B cell (primary cell): ENCODE results near the gene CTNNA2. TPM values are rescaled to one million over a fixed set of nuclear protein-coding genes. Genes with fewer than 3 reads are reported as not detected.

Experiments used
- ATAC-seq: fragments of 200-7000 bp; cut with Tn5 transposase; one replicate; pipeline ENCODE4 v1.10.0; 2021; ENCODE audit warnings: low read depth, mild to moderate bottlenecking, moderate number of reproducible peaks, moderate library complexity
- CTCF ChIA-PET: fragments of 350-600 bp; sonication (Branson Sonifier 250); formaldehyde crosslinking; loops from one replicate; lab custom pipeline; 2021; ENCODE audit warnings: antibody characterized with exemption, inconsistent platforms; lab: Charles Lee
- POLR2A ChIA-PET: fragments of 350-600 bp; sonication (Branson Sonifier 250); formaldehyde crosslinking; loops from one replicate; lab custom pipeline; 2021; ENCODE audit warnings: antibody characterized with exemption; lab: Charles Lee
- DNase-seq: peaks from one replicate; pipeline ENCODE4 v3.0.0; 2013
- H2AFZ ChIP-seq: 2 replicates; pipeline ENCODE4 v1.6.1; 2012; ENCODE audit warnings: mild to moderate bottlenecking, low read depth, low read length; ENCODE audit not compliant: insufficient read depth, poor library complexity, severe bottlenecking
- H3K27ac ChIP-seq, 2 donors: 1 replicate in 1 of 2; 2 replicates in 1 of 2; pipeline ENCODE4 v1.5.1; 2012 to 2013; ENCODE audit warnings: low read length in 2 of 2, mild to moderate bottlenecking in 2 of 2, moderate library complexity in 1 of 2
- H3K27me3 ChIP-seq, 4 experiments: fragments of 200-600 bp in 1 of 4; sonication (generic) in 1 of 4; replicated peaks in 1 of 4; 1 replicate in 2 of 4; 2 replicates in 2 of 4; pipeline versions ENCODE4 v1.6.1 to v1.7.0; 2013 to 2016; ENCODE audit warnings: low read length in 3 of 4, mild to moderate bottlenecking in 2 of 4, mixed read lengths in 1 of 4, moderate library complexity in 1 of 4; ENCODE audit not compliant: insufficient read depth in 4 of 4, control insufficient read depth in 3 of 4; ENCODE audit errors: control extremely low read depth in 1 of 4
- H3K36me3 ChIP-seq, 2 experiments: replicated peaks in 1 of 2; 1 replicate in 1 of 2; 2 replicates in 1 of 2; pipeline versions ENCODE4 v1.6.1 to v1.7.1; 2013; ENCODE audit warnings: low read length in 1 of 2; ENCODE audit not compliant: insufficient read depth in 2 of 2, control insufficient read depth in 1 of 2; ENCODE audit errors: control extremely low read depth in 1 of 2, extremely low read depth in 1 of 2
- H3K4me1 ChIP-seq, 2 donors: fragments of 200-600 bp in 1 of 2; sonication (generic) in 1 of 2; 1 replicate in 1 of 2; 2 replicates in 1 of 2; pipeline versions ENCODE4 v1.5.1 to v1.6.1; 2013 to 2017; ENCODE audit warnings: low read length in 2 of 2; ENCODE audit not compliant: control insufficient read depth in 2 of 2, insufficient read depth in 2 of 2
- H3K4me2 ChIP-seq: replicated peaks from 2 replicates; pipeline ENCODE3; 2012; ENCODE audit warnings: mild to moderate bottlenecking, low read depth, low read length; ENCODE audit not compliant: poor library complexity, severe bottlenecking
- H3K4me3 ChIP-seq, 5 experiments: fragments of 200-600 bp in 1 of 5; sonication (generic) in 1 of 5; 1 replicate in 3 of 5; 2 replicates in 2 of 5; pipeline versions ENCODE4 v1.5.1 to v1.7.0; 2011 to 2016; ENCODE audit warnings: low read length in 4 of 5, mild to moderate bottlenecking in 4 of 5, low read depth in 2 of 5, control low read depth in 1 of 5, moderate library complexity in 1 of 5; ENCODE audit not compliant: insufficient read depth in 1 of 5; ENCODE audit errors: control extremely low read depth in 1 of 5, extremely low read depth in 1 of 5
- H3K79me2 ChIP-seq: fragments of 200-600 bp; sonication (generic); one replicate; pipeline ENCODE4 v1.6.0; 2016; ENCODE audit warnings: low read length; ENCODE audit not compliant: control insufficient read depth, insufficient read depth
- H3K9ac ChIP-seq: fragments of 200-600 bp; sonication (generic); 2 replicates; pipeline ENCODE4 v1.6.1; 2017; ENCODE audit warnings: mild to moderate bottlenecking, low read length, moderate library complexity
- H3K9me3 ChIP-seq, 3 donors: one replicate each; pipeline versions ENCODE4 v1.6.1 to v1.7.1; 2013; ENCODE audit warnings: low read length in 2 of 3; ENCODE audit not compliant: control insufficient read depth in 2 of 3, insufficient read depth in 1 of 3; ENCODE audit errors: control extremely low read depth in 1 of 3
- H4K20me1 ChIP-seq: 2 replicates; pipeline ENCODE4 v1.6.0; 2012; ENCODE audit warnings: mild to moderate bottlenecking, low read length; ENCODE audit not compliant: insufficient read depth, control insufficient read depth, poor library complexity, severe bottlenecking
- H3K27ac Mint-ChIP-seq: one replicate; pipeline ENCODE4 v1.8.0; 2021; ENCODE audit warnings: mixed read lengths
- H3K27me3 Mint-ChIP-seq: one replicate; pipeline ENCODE4 v1.8.0; 2021; ENCODE audit warnings: mixed read lengths
- H3K4me1 Mint-ChIP-seq: one replicate; pipeline ENCODE4 v1.8.0; 2021; ENCODE audit warnings: mixed read lengths
- H3K4me3 Mint-ChIP-seq: one replicate; pipeline ENCODE4 v1.8.0; 2021; ENCODE audit warnings: mixed read lengths
- H3K9me3 Mint-ChIP-seq: one replicate; pipeline ENCODE4 v1.8.0; 2022; ENCODE audit warnings: mixed read lengths; ENCODE audit not compliant: insufficient read depth
- EZH2 ChIP-seq: IDR thresholded peaks from 2 replicates; pipeline ENCODE4 v1.6.1; 2012; ENCODE audit warnings: borderline replicate concordance, low read depth, mild to moderate bottlenecking, moderate library complexity, low read length; ENCODE audit not compliant: insufficient read depth, poor library complexity, severe bottlenecking
- WGBS: methylation state at CpG from one replicate; pipeline ENCODE4 v1.1.5; 2013; ENCODE audit warnings: missing lambda C conversion rate; ENCODE audit not compliant: insufficient coverage; 5-methylcytosine and 5-hydroxymethylcytosine counted together
- intact Hi-C: fragments of 100-400 bp; cut with micrococcal nuclease; formaldehyde crosslinking; loops from one replicate; pipeline ENCODE4 v1.10.0; 2022
- polyA plus RNA-seq: library from polyadenylated mRNA; depleted of rRNA; stranded (reverse); fragments of >200 nt; gene quantifications from 2 replicates; pipeline ENCODE4 v1.2.3, GENCODE V29; 2012
- total RNA-seq, 2 donors: library from RNA; stranded (reverse); fragments of 120-200 nt in 1 of 2; gene quantifications; 1 replicate in 1 of 2; 2 replicates in 1 of 2; pipeline versions ENCODE4 v1.2.3 to v1.2.4, GENCODE V29; 2013 to 2022
- TF ChIP-seq, protein P1 (sequence below): fragments of 200-600 bp; IDR thresholded peaks from one replicate; pipeline ENCODE4 v1.8.0; 2022; ENCODE audit warnings: antibody characterized with exemption, mild to moderate bottlenecking

CTNNA2 gene
- total and polyA plus RNA-seq, 2 donors (not counting 1 experiment from before 2014, with no cell fraction given): not detected

DNA sequence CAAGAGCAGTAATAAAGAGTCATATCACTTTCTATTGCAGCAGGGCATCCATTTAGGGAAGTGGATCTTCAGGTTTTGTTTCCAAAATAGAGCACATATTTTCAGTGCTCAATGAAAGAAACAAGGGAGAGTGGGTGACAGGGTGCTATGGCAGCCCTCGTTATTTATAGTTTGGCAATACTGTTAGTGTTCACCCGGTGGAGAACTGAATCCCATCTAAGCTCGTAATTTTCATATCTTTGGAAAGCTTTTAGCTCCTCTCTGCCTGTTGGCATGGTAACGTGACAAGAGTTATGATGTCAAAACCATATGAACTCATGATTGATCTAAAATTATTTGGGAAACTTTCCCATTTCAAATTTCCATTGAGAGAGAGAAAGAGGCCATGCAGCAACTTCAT is 459.8 kb downstream of the CTNNA2 start:
- Histone ChIP-seq H4K20me1 (no peaks in the 10 kb centered on the region), H2AFZ (no peak overlapping the region), H3K79me2 (no peaks in the 10 kb centered on the region), H3K4me2 (no peak overlapping the region), H3K36me3 (no peaks in the 10 kb centered on the region), H3K4me1 (no peaks in the 10 kb centered on the region), H3K27ac (no peak overlapping the region), H3K4me3 (no peak overlapping the region), H3K27me3 (no peaks in the 10 kb centered on the region), H3K9me3 (no peaks in the 10 kb centered on the region), H3K9ac (no peak overlapping the region)
- intact Hi-C loops: no loop called here
- Mint-ChIP-seq H3K4me3 (no peak overlapping the region), H3K9me3 (no peaks in the 10 kb centered on the region), H3K27me3 (no peaks in the 10 kb centered on the region), H3K27ac (no peak overlapping the region), H3K4me1 (no peaks in the 10 kb centered on the region)
- WGBS: 100% methylated on average over 1 of the region's 4 CpGs
- no peak for ATAC-seq
- no peak for TF ChIP-seq EZH2
- TF ChIP-seq, protein P1, sequence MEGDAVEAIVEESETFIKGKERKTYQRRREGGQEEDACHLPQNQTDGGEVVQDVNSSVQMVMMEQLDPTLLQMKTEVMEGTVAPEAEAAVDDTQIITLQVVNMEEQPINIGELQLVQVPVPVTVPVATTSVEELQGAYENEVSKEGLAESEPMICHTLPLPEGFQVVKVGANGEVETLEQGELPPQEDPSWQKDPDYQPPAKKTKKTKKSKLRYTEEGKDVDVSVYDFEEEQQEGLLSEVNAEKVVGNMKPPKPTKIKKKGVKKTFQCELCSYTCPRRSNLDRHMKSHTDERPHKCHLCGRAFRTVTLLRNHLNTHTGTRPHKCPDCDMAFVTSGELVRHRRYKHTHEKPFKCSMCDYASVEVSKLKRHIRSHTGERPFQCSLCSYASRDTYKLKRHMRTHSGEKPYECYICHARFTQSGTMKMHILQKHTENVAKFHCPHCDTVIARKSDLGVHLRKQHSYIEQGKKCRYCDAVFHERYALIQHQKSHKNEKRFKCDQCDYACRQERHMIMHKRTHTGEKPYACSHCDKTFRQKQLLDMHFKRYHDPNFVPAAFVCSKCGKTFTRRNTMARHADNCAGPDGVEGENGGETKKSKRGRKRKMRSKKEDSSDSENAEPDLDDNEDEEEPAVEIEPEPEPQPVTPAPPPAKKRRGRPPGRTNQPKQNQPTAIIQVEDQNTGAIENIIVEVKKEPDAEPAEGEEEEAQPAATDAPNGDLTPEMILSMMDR: no peak
- POLR2A ChIA-PET: no interaction called here
- no peak for DNase-seq
- CTCF ChIA-PET: no interaction called here

DNA sequence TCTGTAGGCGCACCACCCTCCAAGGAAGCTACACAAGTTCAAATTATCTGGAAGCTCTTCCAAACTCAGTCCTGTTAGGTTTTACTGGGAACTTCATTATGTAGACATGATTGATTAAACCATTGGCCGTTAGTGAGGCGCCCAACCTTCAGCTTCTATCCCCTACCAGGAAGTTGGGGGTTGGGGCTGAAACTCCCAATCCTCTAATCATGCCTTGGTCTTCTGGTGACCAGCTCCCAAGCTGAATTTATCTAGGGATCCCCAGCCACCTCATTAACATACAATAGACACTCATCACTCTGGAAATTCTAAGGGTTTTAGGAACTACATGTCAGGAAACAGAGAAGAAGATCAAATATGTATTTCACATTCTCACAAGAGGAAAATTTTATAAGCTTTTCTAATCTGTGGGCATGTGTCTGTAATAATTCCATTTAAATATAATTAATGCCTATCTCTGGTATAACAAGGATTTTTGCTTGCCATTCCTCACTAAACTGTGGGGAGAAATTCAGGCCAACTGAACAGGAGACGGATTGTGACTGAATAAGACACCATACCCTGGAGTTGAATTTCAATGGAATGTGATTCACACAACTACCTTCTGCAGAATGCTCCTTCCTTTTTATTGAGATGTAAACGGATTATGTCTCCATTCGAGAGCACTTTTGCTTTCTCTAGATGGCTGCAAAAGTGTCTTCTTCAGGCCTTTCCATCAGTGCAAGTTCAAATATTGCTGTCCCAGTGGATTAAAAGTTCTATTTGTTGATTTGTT is 463.1 kb downstream of the CTNNA2 start:
- no peak overlapping the region for H3K27ac Mint-ChIP-seq
- no peak overlapping the region for H3K9ac ChIP-seq
- no peaks in the 10 kb centered on the region for H3K27me3 Mint-ChIP-seq
- H3K9me3 Mint-ChIP-seq: no peaks in the 10 kb centered on the region
- no peak for ATAC-seq
- ChIA-PET CTCF (no interaction called here), POLR2A (no interaction called here)
- no peaks in the 10 kb centered on the region for H3K9me3 ChIP-seq
- DNase-seq: no peak
- H3K79me2 ChIP-seq: no peaks in the 10 kb centered on the region
- H4K20me1 ChIP-seq: no peaks in the 10 kb centered on the region
- no peaks in the 10 kb centered on the region for H3K27me3 ChIP-seq
- H3K4me2 ChIP-seq: no peak overlapping the region
- no peaks in the 10 kb centered on the region for H3K36me3 ChIP-seq
- H3K27ac ChIP-seq: no peak overlapping the region
- H2AFZ ChIP-seq: no peak overlapping the region
- H3K4me1 Mint-ChIP-seq: no peaks in the 10 kb centered on the region
- intact Hi-C loops: no loop called here
- no peak overlapping the region for H3K4me3 Mint-ChIP-seq
- no peak overlapping the region for H3K4me3 ChIP-seq
- TF ChIP-seq, protein P1: no peak
- no peak for TF ChIP-seq EZH2
- WGBS: no CpG with 5 or more reads among the region's 6 CpGs
- H3K4me1 ChIP-seq: no peaks in the 10 kb centered on the region
